Measurements from ENCODE around the gene CDH4. TPM values are rescaled to one million over a fixed set of nuclear protein-coding genes. Genes with fewer than 3 reads are reported as not detected.

Gene CDH4
- polyA plus RNA-seq, 1 donor (not counting 4 experiments of a cell fraction or from before 2014, with no cell fraction given) = 2.2 TPM

DNA sequence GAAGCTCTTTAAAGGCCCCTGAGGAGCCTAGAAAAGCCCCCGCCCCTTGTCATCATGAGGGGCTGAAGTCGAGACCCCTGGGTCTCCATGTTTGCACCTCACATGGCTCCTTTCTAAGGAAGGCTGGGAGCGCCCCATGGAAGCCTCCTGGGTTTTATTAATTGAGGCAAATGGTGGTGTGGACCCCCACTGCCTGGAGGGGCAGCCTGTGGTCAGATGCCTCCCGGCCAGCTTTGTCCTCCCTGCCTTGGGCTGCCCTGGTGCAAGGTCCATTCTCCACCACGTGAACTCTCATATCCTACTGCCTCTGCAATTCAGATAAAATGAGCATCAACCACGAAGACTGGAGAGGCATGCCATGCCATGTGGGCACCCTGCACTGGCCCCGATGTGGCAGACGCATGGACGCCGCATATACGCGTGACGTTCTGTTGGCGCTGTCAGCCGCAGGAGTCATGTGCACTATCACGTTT lies 518.1 kb downstream of the CDH4 start:
- Histone ChIP-seq H3K4me1 (ENCODE audit: control insufficient read depth, extremely low read depth, insufficient read depth, low read length) (no peaks in the 10 kb centered on the region), H3K27me3 (ENCODE audit: control insufficient read depth, extremely low read depth, insufficient read depth, low read length) (peaks cover 10% of the 10 kb centered on the region), H4K20me1 (ENCODE audit: control insufficient read depth, extremely low read depth, insufficient read depth, low read length) (peaks cover 3% of the 10 kb centered on the region), H3K9ac (ENCODE audit: control insufficient read depth, extremely low read depth, insufficient read depth, low read length) (no peak overlapping the region), H3K4me2 (ENCODE audit: control insufficient read depth, extremely low read depth, insufficient read depth, low read depth, low read length) (no peak overlapping the region), H3K79me2 (ENCODE audit: control insufficient read depth, insufficient read depth, low read length) (no peaks in the 10 kb centered on the region), H3K4me3 (ENCODE audit: control insufficient read depth in 2 of 3, extremely low read depth in 1 of 3, insufficient read depth in 2 of 3, low read depth in 1 of 3, low read length in 3 of 3) (no peak overlapping the region), H2AFZ (ENCODE audit: control insufficient read depth, low read length) (no peak overlapping the region), H3K9me1 (ENCODE audit: control insufficient read depth, extremely low read depth, insufficient read depth, low read length) (no peaks in the 10 kb centered on the region), H3K27ac (ENCODE audit: control insufficient read depth, insufficient read depth, low read length) (no peak overlapping the region), H3K36me3 (ENCODE audit: control insufficient read depth in 2 of 2, extremely low read depth in 1 of 2, insufficient read depth in 2 of 2, low read length in 2 of 2) (no peaks in the 10 kb centered on the region), H3K9me3 (ENCODE audit: control insufficient read depth, low read depth, low read length) (no peaks in the 10 kb centered on the region)
- FAIRE-seq (no peak), DNase-seq (ENCODE audit: low read depth, low spot score) (no peak)
- dilution Hi-C loops (cut with MboI; ENCODE audit: extremely low pct_ligation_motif_present, low sequenced_read_pairs) = no loop called here
- TF ChIP-seq, protein P1, sequence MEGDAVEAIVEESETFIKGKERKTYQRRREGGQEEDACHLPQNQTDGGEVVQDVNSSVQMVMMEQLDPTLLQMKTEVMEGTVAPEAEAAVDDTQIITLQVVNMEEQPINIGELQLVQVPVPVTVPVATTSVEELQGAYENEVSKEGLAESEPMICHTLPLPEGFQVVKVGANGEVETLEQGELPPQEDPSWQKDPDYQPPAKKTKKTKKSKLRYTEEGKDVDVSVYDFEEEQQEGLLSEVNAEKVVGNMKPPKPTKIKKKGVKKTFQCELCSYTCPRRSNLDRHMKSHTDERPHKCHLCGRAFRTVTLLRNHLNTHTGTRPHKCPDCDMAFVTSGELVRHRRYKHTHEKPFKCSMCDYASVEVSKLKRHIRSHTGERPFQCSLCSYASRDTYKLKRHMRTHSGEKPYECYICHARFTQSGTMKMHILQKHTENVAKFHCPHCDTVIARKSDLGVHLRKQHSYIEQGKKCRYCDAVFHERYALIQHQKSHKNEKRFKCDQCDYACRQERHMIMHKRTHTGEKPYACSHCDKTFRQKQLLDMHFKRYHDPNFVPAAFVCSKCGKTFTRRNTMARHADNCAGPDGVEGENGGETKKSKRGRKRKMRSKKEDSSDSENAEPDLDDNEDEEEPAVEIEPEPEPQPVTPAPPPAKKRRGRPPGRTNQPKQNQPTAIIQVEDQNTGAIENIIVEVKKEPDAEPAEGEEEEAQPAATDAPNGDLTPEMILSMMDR (optimal IDR thresholded peaks at IDR 0.05 in 1 of 3, IDR thresholded peaks at IDR 0.05 in 1 of 3, conservative IDR thresholded peaks at IDR 0.05 in 1 of 3; ENCODE audit: extremely low read depth in 1 of 3, insufficient read depth in 2 of 3, low read length in 3 of 3) = no peak
- TF ChIP-seq EZH2 (IDR thresholded peaks at IDR 0.05; ENCODE audit: low read length) = no peak

DNA sequence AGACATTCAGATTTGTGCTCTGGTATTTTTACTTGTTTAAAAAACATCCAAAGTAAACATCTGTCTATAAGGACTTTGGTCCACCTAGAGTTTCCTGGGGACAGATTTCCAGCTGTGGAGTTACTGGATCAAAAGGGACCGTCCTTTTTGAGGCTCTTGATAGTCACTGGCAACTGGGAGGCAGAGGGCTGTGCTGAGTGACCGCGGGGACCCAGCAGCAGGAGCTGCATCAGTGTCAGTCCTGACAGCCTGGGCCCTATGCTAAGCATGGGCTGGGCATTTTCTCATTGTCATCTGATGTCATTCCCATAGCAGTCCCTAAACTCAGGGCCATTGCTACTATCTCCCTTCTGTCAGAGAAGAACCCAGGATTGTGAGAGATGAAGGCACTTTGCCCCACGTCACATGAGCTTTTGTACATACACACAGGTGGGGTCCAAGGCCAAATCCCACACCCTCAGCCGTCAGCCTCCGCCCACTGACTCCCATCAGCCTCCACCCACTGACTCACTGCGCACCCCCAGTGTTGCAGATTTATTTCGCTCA lies 519.8 kb downstream of the CDH4 start:
- Histone ChIP-seq H3K79me2 (ENCODE audit: control insufficient read depth, insufficient read depth, low read length) (no peaks in the 10 kb centered on the region), H3K36me3 (ENCODE audit: control insufficient read depth in 2 of 2, extremely low read depth in 1 of 2, insufficient read depth in 2 of 2, low read length in 2 of 2) (no peaks in the 10 kb centered on the region), H4K20me1 (ENCODE audit: control insufficient read depth, extremely low read depth, insufficient read depth, low read length) (peaks cover 3% of the 10 kb centered on the region), H3K4me1 (ENCODE audit: control insufficient read depth, extremely low read depth, insufficient read depth, low read length) (no peaks in the 10 kb centered on the region), H2AFZ (ENCODE audit: control insufficient read depth, low read length) (no peak overlapping the region), H3K27me3 (ENCODE audit: control insufficient read depth, extremely low read depth, insufficient read depth, low read length) (peaks cover 13% of the 10 kb centered on the region), H3K9me3 (ENCODE audit: control insufficient read depth, low read depth, low read length) (no peaks in the 10 kb centered on the region), H3K4me3 (ENCODE audit: control insufficient read depth in 2 of 3, extremely low read depth in 1 of 3, insufficient read depth in 2 of 3, low read depth in 1 of 3, low read length in 3 of 3) (no peak overlapping the region), H3K27ac (ENCODE audit: control insufficient read depth, insufficient read depth, low read length) (no peak overlapping the region), H3K9ac (ENCODE audit: control insufficient read depth, extremely low read depth, insufficient read depth, low read length) (no peak overlapping the region), H3K4me2 (ENCODE audit: control insufficient read depth, extremely low read depth, insufficient read depth, low read depth, low read length) (no peak overlapping the region), H3K9me1 (ENCODE audit: control insufficient read depth, extremely low read depth, insufficient read depth, low read length) (no peaks in the 10 kb centered on the region)
- TF ChIP-seq, protein P1 (optimal IDR thresholded peaks at IDR 0.05 in 1 of 3, IDR thresholded peaks at IDR 0.05 in 1 of 3, conservative IDR thresholded peaks at IDR 0.05 in 1 of 3; ENCODE audit: extremely low read depth in 1 of 3, insufficient read depth in 2 of 3, low read length in 3 of 3) = no peak
- no peak for TF ChIP-seq EZH2 (IDR thresholded peaks at IDR 0.05; ENCODE audit: low read length)
- dilution Hi-C loops (cut with MboI; ENCODE audit: extremely low pct_ligation_motif_present, low sequenced_read_pairs) = no loop called here
- FAIRE-seq = no peak
- DNase-seq (ENCODE audit: low read depth, low spot score) = no peak

All from keratinocyte (primary cell).